Neutrophil (primary cell): Measurements from ENCODE around the gene PLPPR1.

Source experiments
- H3K27ac ChIP-seq: fragments of 200-600 bp; sonication (generic); 2 replicates; pipeline ENCODE4 v1.5.1; 2016; ENCODE audit warnings: mild to moderate bottlenecking, moderate library complexity
- H3K27me3 ChIP-seq: fragments of 200-600 bp; sonication (generic); 2 replicates; pipeline ENCODE4 v1.6.0; 2016; ENCODE audit warnings: mild to moderate bottlenecking
- H3K36me3 ChIP-seq: fragments of 200-600 bp; sonication (generic); 2 replicates; pipeline ENCODE4 v1.5.1; 2017
- H3K4me1 ChIP-seq, 2 experiments: fragments of 200-600 bp in 1 of 2; sonication (generic) in 1 of 2; 1 replicate in 1 of 2; 2 replicates in 1 of 2; pipeline versions ENCODE4 v1.5.1 to v1.6.1; 2013 to 2016; ENCODE audit warnings: low read depth in 1 of 2, low read length in 1 of 2, mild to moderate bottlenecking in 1 of 2, moderate library complexity in 1 of 2; ENCODE audit not compliant: control insufficient read depth in 1 of 2, insufficient read depth in 1 of 2
- H3K4me3 ChIP-seq, 2 experiments: fragments of 200-600 bp in 1 of 2; sonication (generic) in 1 of 2; 1 replicate in 1 of 2; 2 replicates in 1 of 2; pipeline ENCODE4 v1.5.1; 2013 to 2016; ENCODE audit warnings: low read depth in 1 of 2, low read length in 1 of 2, mild to moderate bottlenecking in 1 of 2, moderate library complexity in 1 of 2
- H3K9me3 ChIP-seq: fragments of 200-600 bp; sonication (generic); 2 replicates; pipeline ENCODE4 v1.5.1; 2016
- CTCF ChIP-seq: fragments of 200-600 bp; sonication (generic); IDR thresholded peaks from 2 replicates; pipeline ENCODE4 v1.5.1; 2016; ENCODE audit warnings: antibody characterized with exemption

PLPPR1 gene

GRCh38 chr9:101065930-101066329, 37.4 kb downstream of the PLPPR1 start:
- Histone ChIP-seq H3K27me3 (no peaks in the 10 kb centered on the region), H3K36me3 (no peaks in the 10 kb centered on the region), H3K27ac (no peak overlapping the region), H3K9me3 (no peaks in the 10 kb centered on the region), H3K4me3 (no peak overlapping the region), H3K4me1 (no peaks in the 10 kb centered on the region)
- no peak for TF ChIP-seq CTCF

GRCh38 chr9:101068696-101069095, 40.2 kb downstream of the PLPPR1 start:
- Histone ChIP-seq H3K9me3 (no peaks in the 10 kb centered on the region), H3K27ac (no peak overlapping the region)
- no peak for TF ChIP-seq CTCF

GRCh38 chr9:101072259-101072658, 43.7 kb downstream of the PLPPR1 start:
- no peak overlapping the region for H3K27ac ChIP-seq
- no peaks in the 10 kb centered on the region for H3K9me3 ChIP-seq
- no peak for TF ChIP-seq CTCF
- H3K4me3 ChIP-seq, result no peak overlapping the region
- no peaks in the 10 kb centered on the region for H3K4me1 ChIP-seq
- H3K36me3 ChIP-seq, result no peaks in the 10 kb centered on the region
- H3K27me3 ChIP-seq, result no peaks in the 10 kb centered on the region

More at GRCh38 chr9:101068696-101069095, 40.2 kb downstream of the PLPPR1 start:
- no peak overlapping the region for H3K4me3 ChIP-seq
- no peaks in the 10 kb centered on the region for H3K27me3 ChIP-seq
- H3K4me1 ChIP-seq, result no peaks in the 10 kb centered on the region
- no peaks in the 10 kb centered on the region for H3K36me3 ChIP-seq

GRCh38 chr9:101073122-101073521, 44.6 kb downstream of the PLPPR1 start:
- no peak for TF ChIP-seq CTCF
- Histone ChIP-seq H3K27ac (no peak overlapping the region), H3K4me3 (no peak overlapping the region), H3K9me3 (no peaks in the 10 kb centered on the region), H3K27me3 (no peaks in the 10 kb centered on the region), H3K36me3 (no peaks in the 10 kb centered on the region), H3K4me1 (no peaks in the 10 kb centered on the region)

GRCh38 chr9:101081641-101082040, 53.1 kb downstream of the PLPPR1 start:
- Histone ChIP-seq H3K4me1 (no peaks in the 10 kb centered on the region), H3K4me3 (no peak overlapping the region), H3K27ac (no peak overlapping the region), H3K9me3 (no peaks in the 10 kb centered on the region), H3K36me3 (no peaks in the 10 kb centered on the region), H3K27me3 (no peaks in the 10 kb centered on the region)
- TF ChIP-seq CTCF, result no peak
